Activated naive CD4-positive, alpha-beta T cell (primary cell): ENCODE measurements around the gene ASIC2.
"Not testable (repeated sequence)": the region's sequence is repeated elsewhere in the genome, so short reads cannot be mapped to it uniquely, and the experiment has no call there.

Source experiments
- DNase-seq, 4 experiments: peaks; one replicate each; lab custom pipeline; 2025; lab: John Stamatoyannopoulos, UW

ASIC2 gene

DNA sequence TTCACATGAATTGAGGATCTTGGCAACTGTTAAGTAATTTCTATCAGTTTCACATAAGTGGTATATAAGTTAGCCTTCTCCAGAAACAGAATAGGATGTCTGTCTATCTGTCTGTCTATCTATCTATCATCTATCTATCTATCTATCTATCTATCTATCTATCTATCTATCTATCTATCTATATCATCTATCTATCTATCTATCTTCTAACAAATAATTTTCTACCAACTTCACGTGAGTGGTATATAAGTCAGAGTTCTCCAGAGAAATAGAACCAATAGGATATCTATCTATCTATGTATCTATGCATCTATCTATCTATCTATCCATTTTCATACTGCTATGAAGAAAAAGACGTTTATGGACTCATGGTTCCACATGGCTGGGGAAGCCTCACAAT, 312.9 kb downstream of the ASIC2 start:
- no peak for DNase-seq

DNA sequence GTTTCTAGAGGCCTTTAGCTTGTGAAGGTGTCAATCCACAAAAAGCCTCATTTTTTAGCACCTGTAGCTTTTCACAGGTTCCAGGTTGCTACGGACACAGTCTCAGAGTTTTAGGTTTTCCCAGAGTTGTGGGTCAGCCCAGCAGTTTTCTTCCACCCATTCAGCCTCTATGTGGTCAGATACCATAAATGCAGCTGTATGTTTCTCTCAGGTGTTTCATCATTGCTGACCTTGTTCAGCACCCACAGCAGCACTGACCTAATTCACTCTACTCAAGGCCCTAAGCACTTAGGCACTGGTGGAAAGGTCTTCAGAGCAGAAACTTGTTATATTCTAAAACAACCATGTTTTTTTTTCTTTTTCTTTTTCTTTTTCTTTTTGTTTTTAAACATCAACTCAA, 316.5 kb downstream of the ASIC2 start:
- no peak for DNase-seq

DNA sequence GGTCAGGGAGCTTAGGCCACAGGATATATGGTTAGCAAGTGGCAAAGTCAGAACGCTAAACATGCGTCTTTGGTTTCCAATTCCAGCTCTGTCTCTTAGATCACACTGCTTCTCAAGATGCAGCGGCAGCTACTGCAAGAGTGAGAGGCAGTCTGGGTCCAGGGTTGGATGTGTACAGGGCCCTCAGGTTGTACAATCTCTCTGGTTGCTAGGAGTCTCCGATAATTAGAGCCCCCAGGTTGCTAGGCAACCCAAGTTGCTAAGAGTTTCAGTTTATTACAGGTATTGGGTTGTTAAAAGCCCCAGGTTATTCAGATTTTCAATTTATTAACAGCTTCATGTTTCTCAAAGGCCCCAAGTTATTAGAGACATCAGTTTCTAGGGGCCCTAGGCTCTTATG, 317.0 kb downstream of the ASIC2 start:
- DNase-seq = no peak

DNA sequence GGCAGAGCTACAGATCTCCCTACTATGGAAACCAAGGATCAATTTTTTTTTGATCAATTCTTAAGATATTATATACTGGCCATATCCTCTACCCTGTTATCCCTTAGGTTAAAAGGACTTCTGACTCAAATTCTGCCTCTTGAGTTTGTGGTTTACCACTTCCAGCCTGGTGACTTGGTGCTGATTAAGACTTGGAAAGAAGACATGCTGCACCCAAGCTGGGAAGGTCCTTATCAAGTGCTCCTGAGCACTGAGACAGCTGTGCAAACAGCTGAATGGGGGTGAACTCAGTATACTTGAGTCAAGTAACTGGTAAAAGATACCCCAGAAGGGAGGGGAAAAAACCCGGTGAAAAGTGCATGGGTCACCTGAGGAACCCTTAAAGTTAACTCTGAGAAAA, 321.9 kb downstream of the ASIC2 start:
- no peak for DNase-seq

DNA sequence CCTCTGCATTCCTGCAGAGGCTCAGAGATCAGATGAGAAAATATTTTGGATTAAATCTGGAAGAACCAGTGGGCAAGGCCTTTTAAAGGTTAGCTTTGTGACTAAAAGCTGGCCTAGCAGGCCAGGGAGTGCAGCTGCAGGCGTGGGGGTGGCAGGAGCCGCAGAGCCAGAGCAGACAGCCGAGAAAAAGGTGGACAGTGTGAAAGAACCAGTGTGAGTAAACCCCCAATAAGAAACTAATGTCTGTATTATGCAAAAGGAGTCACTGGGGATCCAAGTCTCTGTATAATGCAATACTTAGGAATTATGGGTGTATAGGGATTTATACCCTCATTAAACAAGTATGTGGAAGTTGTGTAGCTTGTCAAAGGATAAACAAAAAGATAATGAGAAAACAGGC, 322.8 kb downstream of the ASIC2 start:
- no peak for DNase-seq

DNA sequence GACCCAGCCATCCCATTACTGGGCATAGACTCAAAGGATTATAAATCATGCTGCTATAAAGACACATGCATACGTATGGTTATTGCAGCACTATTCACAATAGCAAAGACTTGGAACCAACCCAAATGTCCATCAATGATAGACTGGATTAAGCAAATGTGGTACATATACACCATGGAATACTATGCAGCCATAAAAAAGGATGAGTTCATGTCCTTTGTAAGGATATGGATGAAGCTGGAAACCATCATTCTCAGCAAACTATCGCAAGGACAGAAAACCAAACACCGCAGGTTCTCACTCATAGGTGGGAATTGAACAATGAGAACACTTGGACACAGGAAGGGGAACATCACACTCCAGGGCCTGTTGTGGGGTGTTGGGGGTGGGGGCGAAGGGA, 323.9 kb downstream of the ASIC2 start:
- DNase-seq = not testable (repeated sequence)

DNA sequence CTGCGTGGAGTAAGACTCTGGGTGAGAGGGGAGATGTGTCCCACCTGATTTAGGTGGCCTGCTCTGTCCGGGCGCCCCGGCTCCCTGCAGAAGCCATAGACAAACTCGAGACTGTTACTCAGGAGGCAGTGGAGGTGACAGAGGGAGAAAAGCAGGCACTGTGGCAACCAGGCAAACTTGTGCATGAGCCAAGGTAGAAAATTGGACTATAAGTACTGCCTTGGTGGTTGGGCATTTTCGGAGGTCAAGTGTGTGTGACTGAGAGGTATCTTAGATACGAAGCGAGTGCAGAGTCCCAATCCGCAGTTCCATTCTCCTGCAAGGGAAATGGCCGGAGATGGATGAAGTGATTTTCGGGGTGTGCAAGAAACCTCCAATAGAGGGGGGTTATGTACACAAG, 328.6 kb downstream of the ASIC2 start:
- DNase-seq = no peak
